HepG2 (cell line): ENCODE results near the gene MRPL10. TPM values are rescaled to one million over a fixed set of nuclear protein-coding genes. Genes with fewer than 3 reads are reported as not detected.

Source experiments
- ARNTL ChIP-seq: sonication (generic); formaldehyde crosslinking; IDR thresholded peaks from 2 replicates; pipeline ENCODE4 v1.4.0; 2020; ENCODE audit warnings: mild to moderate bottlenecking, missing genetic modification reagents
- CENPBD1 ChIP-seq: sonication (generic); formaldehyde crosslinking; IDR thresholded peaks from 2 replicates; pipeline ENCODE4 v1.8.0; 2022; ENCODE audit warnings: missing genetic modification reagents, low read depth, mild to moderate bottlenecking, borderline replicate concordance
- HDAC1 ChIP-seq: sonication (generic); formaldehyde crosslinking; IDR thresholded peaks from 2 replicates; pipeline ENCODE4 v1.5.1; 2020; ENCODE audit warnings: mild to moderate bottlenecking, missing genetic modification reagents
- HIVEP1 ChIP-seq: sonication (generic); formaldehyde crosslinking; IDR thresholded peaks from 2 replicates; pipeline ENCODE4 v1.4.0; 2020; ENCODE audit warnings: mild to moderate bottlenecking, missing genetic modification reagents
- IKZF5 ChIP-seq: IDR thresholded peaks from 2 replicates; pipeline ENCODE4 v1.6.1; 2018; ENCODE audit warnings: missing genetic modification reagents, mild to moderate bottlenecking, missing compliant biosample characterization
- IRF1 ChIP-seq: sonication (generic); formaldehyde crosslinking; IDR thresholded peaks from 2 replicates; pipeline ENCODE4 v1.4.0; 2020; ENCODE audit warnings: low read depth, mild to moderate bottlenecking, missing genetic modification reagents
- KDM1A ChIP-seq: IDR thresholded peaks from 2 replicates; pipeline ENCODE4 v1.6.1; 2016; ENCODE audit warnings: missing compliant biosample characterization
- MBNL3 ChIP-seq: fragments of 250-450 bp; sonication (Bioruptor Pico); conservative IDR thresholded peaks from 2 replicates; pipeline ENCODE4 v1.8.0; 2022; ENCODE audit warnings: mild to moderate bottlenecking, inconsistent platforms
- MLXIP ChIP-seq: sonication (generic); formaldehyde crosslinking; IDR thresholded peaks from 2 replicates; pipeline ENCODE4 v1.9.0; 2021; ENCODE audit warnings: missing genetic modification reagents, borderline replicate concordance
- MTA3 ChIP-seq: sonication (generic); formaldehyde crosslinking; IDR thresholded peaks from 2 replicates; pipeline ENCODE4 v1.4.0; 2020; ENCODE audit warnings: missing genetic modification reagents
- PTBP1 ChIP-seq: fragments of 200-400 bp; formaldehyde crosslinking; IDR thresholded peaks from 2 replicates; pipeline ENCODE4 v1.6.1; 2018; ENCODE audit warnings: low read length, low read depth; ENCODE audit not compliant: poor library complexity, severe bottlenecking
- RORA ChIP-seq: sonication (generic); formaldehyde crosslinking; IDR thresholded peaks from 2 replicates; pipeline ENCODE4 v1.5.0; 2020; ENCODE audit warnings: mild to moderate bottlenecking, missing genetic modification reagents, moderate library complexity
- SOX6 ChIP-seq, 2 experiments: fragments of 450-650 bp in 1 of 2; sonication (generic) in 1 of 2; formaldehyde crosslinking in 1 of 2; IDR thresholded peaks; 2 replicates each; pipeline versions ENCODE4 v1.4.0 to v1.6.1; 2017 to 2020; ENCODE audit warnings: antibody characterized with exemption in 1 of 2, mild to moderate bottlenecking in 1 of 2, missing genetic modification reagents in 1 of 2
- STAG1 ChIP-seq: sonication (generic); formaldehyde crosslinking; IDR thresholded peaks from 2 replicates; pipeline ENCODE4 v1.4.0; 2020; ENCODE audit warnings: missing genetic modification reagents
- TEAD3 ChIP-seq: optimal IDR thresholded peaks from 2 replicates; pipeline ENCODE3; 2016; ENCODE audit warnings: borderline replicate concordance
- TEF ChIP-seq: sonication (generic); formaldehyde crosslinking; IDR thresholded peaks from 2 replicates; pipeline ENCODE4 v1.5.0; 2020; ENCODE audit warnings: missing genetic modification reagents
- TGIF2 ChIP-seq: IDR thresholded peaks from 2 replicates; pipeline ENCODE4 v1.6.1; 2016; ENCODE audit warnings: control low read depth, missing compliant biosample characterization
- YEATS2 ChIP-seq: sonication (generic); formaldehyde crosslinking; IDR thresholded peaks from 2 replicates; pipeline ENCODE4 v1.4.0; 2020; ENCODE audit warnings: missing genetic modification reagents, borderline replicate concordance
- ZNF232 ChIP-seq: sonication (generic); formaldehyde crosslinking; IDR thresholded peaks from 2 replicates; pipeline ENCODE4 v1.4.0; 2020; ENCODE audit warnings: missing genetic modification reagents, borderline replicate concordance
- ZNF331 ChIP-seq: sonication (generic); formaldehyde crosslinking; IDR thresholded peaks from 2 replicates; pipeline ENCODE4 v1.4.0; 2020; ENCODE audit warnings: missing genetic modification reagents
- ZNF530 ChIP-seq: sonication (generic); formaldehyde crosslinking; IDR thresholded peaks from 2 replicates; pipeline ENCODE4 v1.5.0; 2020; ENCODE audit warnings: low read depth, mild to moderate bottlenecking, missing genetic modification reagents
- ZNF766 ChIP-seq: sonication (generic); formaldehyde crosslinking; IDR thresholded peaks from 2 replicates; pipeline ENCODE4 v1.5.0; 2020; ENCODE audit warnings: missing genetic modification reagents, borderline replicate concordance
- ZNF792 ChIP-seq: IDR thresholded peaks from 2 replicates; pipeline ENCODE4 v1.6.1; 2016
- ZUFSP ChIP-seq: sonication (generic); formaldehyde crosslinking; IDR thresholded peaks from 2 replicates; pipeline ENCODE4 v1.9.0; 2021; ENCODE audit warnings: missing genetic modification reagents, mild to moderate bottlenecking, borderline replicate concordance
- polyA plus RNA-seq, 8 experiments: library from polyadenylated mRNA; depleted of rRNA in 3 of 8; stranded (reverse) in 7 of 8; unstranded in 1 of 8; fragments of >200 nt; fragmentation: Illumina TruSeq in 4 of 8; extraction: Trizol in 4 of 8; gene quantifications; 2 replicates each; pipeline versions ENCODE4 v1.2.1 to v1.2.3, GENCODE V29; 2011 to 2016; ENCODE audit warnings: low read depth in 4 of 8, missing spikeins in 1 of 8, mixed read lengths in 1 of 8; ENCODE audit not compliant: insufficient read depth in 1 of 8
- total RNA-seq, 5 experiments: library from RNA; depleted of rRNA; stranded (reverse); fragments of >200 nt; fragmentation: Illumina TruSeq; extraction: Trizol; gene quantifications; 2 replicates each; pipeline ENCODE4 v1.2.3, GENCODE V29; 2016; ENCODE audit warnings: low read depth in 1 of 5

Gene MRPL10
- total and polyA plus RNA-seq, 2 of the 13 experiments (the other 11 are each of a cell fraction or from before 2014, with no cell fraction given) = 56.7 to 149 TPM

- peak; percentile 82 for TF ChIP-seq TEF
- TF ChIP-seq TGIF2 (CRISPR knock-in tag) = peak; percentile 42; the same call in 1 of the 2 replicates
- no peak for TF ChIP-seq SOX6 (IDR thresholded peaks at IDR 0.05)
- TF ChIP-seq SOX6 (CRISPR knock-in tag; IDR thresholded peaks at IDR 0.05) = peak; percentile 36; the same call in 1 of the 2 replicates
- no peak for TF ChIP-seq IRF1
- peak; percentile 49; the same call in 1 of the 2 replicates for TF ChIP-seq IKZF5 (CRISPR knock-in tag)
- TF ChIP-seq MLXIP (CRISPR knock-in tag) = no peak
- TF ChIP-seq STAG1 = no peak
- TF ChIP-seq ZNF766 = no peak
- TF ChIP-seq ARNTL (CRISPR knock-in tag) = 0 out of 2 replicates have a peak, but pooled peaks have one; percentile 35
- no peak for TF ChIP-seq PTBP1
- TF ChIP-seq MTA3 (CRISPR knock-in tag) = no peak
- 0 out of 2 replicates have a peak, but pooled peaks have one; percentile 11 for TF ChIP-seq ZNF331 (CRISPR knock-in tag)
- peak; percentile 57 for TF ChIP-seq TEAD3 (CRISPR knock-in tag)
- TF ChIP-seq HDAC1 (CRISPR knock-in tag) = peak; percentile 36; the same call in 1 of the 2 replicates
- TF ChIP-seq HIVEP1 (CRISPR knock-in tag) = no peak
- TF ChIP-seq YEATS2 = peak; percentile 56; the same call in 1 of the 2 replicates
- no peak for TF ChIP-seq MBNL3 (CRISPR knock-in tag)
- no peak for TF ChIP-seq ZNF530
- TF ChIP-seq KDM1A (CRISPR knock-in tag) = 0 out of 2 replicates have a peak, but pooled peaks have one; percentile 9
- TF ChIP-seq RORA = no peak
- TF ChIP-seq ZNF232 (CRISPR knock-in tag) = no peak
- TF ChIP-seq ZNF792 (CRISPR knock-in tag) = no peak
- no peak for TF ChIP-seq CENPBD1 (CRISPR knock-in tag)
- TF ChIP-seq ZUFSP (CRISPR knock-in tag) = no peak
Measured at GRCh38 chr17:47844227-47844626, 12.9 kb upstream of the MRPL10 start (continued).
